ENCODE results near the gene MBD3L1.

DNA sequence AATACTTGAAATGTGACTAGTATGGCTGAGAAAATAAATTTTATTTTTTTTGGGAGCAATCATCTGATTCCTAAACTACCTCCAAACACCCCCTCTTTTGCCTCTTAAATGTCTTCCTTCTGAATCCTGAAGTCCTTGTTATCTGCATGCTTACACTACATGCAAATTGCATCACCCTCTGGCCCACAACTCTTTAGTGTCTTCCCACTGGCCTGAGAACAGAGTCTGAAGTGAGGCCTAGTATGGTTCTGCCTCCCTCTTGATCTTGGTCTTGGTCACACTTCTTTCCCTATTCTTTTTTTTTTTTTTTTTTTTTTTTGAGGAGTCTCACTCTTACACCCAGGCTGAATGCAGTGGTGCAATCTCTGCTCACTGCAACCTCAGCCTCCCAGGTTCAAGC lies 4.9 kb upstream of the MBD3L1 start:
- TF ChIP-seq HDGF (IDR thresholded peaks at IDR 0.05; ENCODE audit: borderline replicate concordance) (no peak), NFRKB (IDR thresholded peaks at IDR 0.05) (no peak), SUZ12 (IDR thresholded peaks at IDR 0.05) (no peak), FOXK2 (IDR thresholded peaks at IDR 0.05) (no peak), ZNF384 (IDR thresholded peaks at IDR 0.05) (no peak), BHLHE40 (IDR thresholded peaks at IDR 0.05; ENCODE audit: borderline replicate concordance) (no peak), SP1 (IDR thresholded peaks at IDR 0.05) (no peak), CTBP1 (IDR thresholded peaks at IDR 0.05; ENCODE audit: borderline replicate concordance) (no peak), ELF4 (IDR thresholded peaks at IDR 0.05) (no peak), FOXM1 (IDR thresholded peaks at IDR 0.05; ENCODE audit: borderline replicate concordance) (no peak), ARNT (IDR thresholded peaks at IDR 0.05) (no peak), L3MBTL2 (conservative IDR thresholded peaks at IDR 0.05) (no peak)
